Pancreas (tissue), 10 donors: ENCODE data around the gene CDSN. TPM values are rescaled to one million over a fixed set of nuclear protein-coding genes. Genes with fewer than 3 reads are reported as not detected.

Source experiments
- ATAC-seq, 4 donors: fragments of 200-7000 bp; cut with Tn5 transposase; one replicate each; pipeline versions ENCODE4 v1.8.0 to v1.9.1; 2020; ENCODE audit warnings: mild to moderate bottlenecking in 4 of 4, moderate library complexity in 4 of 4
- DNase-seq, 6 donors: peaks; one replicate each; pipeline ENCODE4 v3.0.0-alpha.2; 2020
- FAIRE-seq: peaks from 2 replicates; lab custom pipeline; 2012; peaks lifted over from hg19 to GRCh38; lab: Jason Lieb, UNC
- H3K27ac ChIP-seq, 4 donors: fragments of 200-600 bp; sonication (generic); 1 replicate in 3 of 4; 2 replicates in 1 of 4; pipeline versions ENCODE4 v1.5.0 to v1.8.0; 2020
- H3K27me3 ChIP-seq, 4 donors: fragments of 200-600 bp; one replicate each; pipeline ENCODE4 v1.8.0; 2021
- H3K36me3 ChIP-seq, 3 donors: fragments of 200-600 bp; sonication (generic) in 1 of 3; one replicate each; pipeline versions ENCODE4 v1.5.0 to v1.8.0; 2020 to 2021
- H3K4me1 ChIP-seq, 3 donors: fragments of 200-600 bp; one replicate each; pipeline ENCODE4 v1.8.0; 2021
- H3K4me3 ChIP-seq, 4 donors: fragments of 200-600 bp; sonication (generic) in 2 of 4; one replicate each; pipeline versions ENCODE4 v1.5.0 to v1.8.0; 2020 to 2021
- H3K9me3 ChIP-seq, 4 donors: fragments of 200-600 bp; one replicate each; pipeline ENCODE4 v1.8.0; 2021
- CTCF ChIP-seq, 4 donors: fragments of 200-600 bp; sonication (generic) in 3 of 4; IDR thresholded peaks; one replicate each; pipeline versions ENCODE4 v1.5.0 to v1.8.0; 2021; ENCODE audit warnings: antibody characterized with exemption in 4 of 4
- WGBS, 2 donors: extraction: QIAGEN DNeasy Blood & Tissue Kit; methylation state at CpG; one replicate each; pipeline ENCODE4 v1.1.7; 2013; 5-methylcytosine and 5-hydroxymethylcytosine counted together
- intact Hi-C, 3 donors: fragments of 100-400 bp; cut with DNase I; formaldehyde crosslinking; loops; one replicate each; pipeline versions ENCODE4 v1.11.1 to v1.14.2; 2022
- polyA plus RNA-seq, 2 donors: library from polyadenylated mRNA; stranded (reverse); fragments of 200-250 nt; gene quantifications; one replicate each; pipeline ENCODE4 v1.2.3, GENCODE V29; 2013
- total RNA-seq, 6 donors: library from RNA; stranded (reverse); fragmentation: NEBNext Ultra II Directional in 4 of 6; extraction: Animal tissue kit (Norgen Biotek cat#: 25700) in 4 of 6; gene quantifications; one replicate each; pipeline versions ENCODE4 v1.2.1 to v1.2.4, GENCODE V29; 2021 to 2023
- donor health status: healthy with polysubstance abuse.
- donor health status: DM: no; HTN: no; CAD: no; lungs with moderate emphysema.
- donor health status: DM: no; HTN: no; CAD: no.
- donor health status: control.
- donor health status: control.
- donor health status: Bipolar disorder and iron deficiency.
- donor health status: DM: yes; HTN: yes; CAD: no.
- donor health status: DM: no; HTN: no; CAD: no.
- donor health status: DM: no; HTN: no; CAD: no.
- donor health status: DM: yes; HTN: yes; CAD: no.

The CDSN gene
- total and polyA plus RNA-seq, 8 donors: 0.05 to 0.08 (median 0.06) TPM; not detected in 5

GRCh38 chr6:31158140-31158862 is 38.1 kb upstream of the CDSN start, which contains the start of gene TCF19:
TSS of gene TCF19 (plus strand) at chr6:31158589. CDS start at chr6:31159470, 881 bp downstream.
- no peak for TF ChIP-seq CTCF (IDR thresholded peaks at IDR 0.05)
- ATAC-seq (peak; percentile 88 to 98 (median 95)), FAIRE-seq (peak; percentile 87), DNase-seq (peak; percentile 98 to 99 (median 99))
- Histone ChIP-seq H3K4me3 (peak within 1 kb of the TSS; percentile 18 to 61 (median 48)), H3K27me3 (no peaks in the 10 kb centered on the region), H3K9me3 (no peaks in the 10 kb centered on the region), H3K27ac (peak within 1 kb of the TSS; percentile 48 to 69 (median 56)), H3K36me3 (no peaks in the 10 kb centered on the region), H3K4me1 (peaks cover 0 to 9% (median 4%) of the 10 kb centered on the region in 3 donors)
- intact Hi-C loops: no loop called here
- 0% methylated on average over 65 of the region's 65 CpGs for WGBS, 2 donors

- H3K27ac ChIP-seq: peak within 1 kb of the TSS; percentile 48 to 69 (median 56)
- no peak for TF ChIP-seq CTCF (IDR thresholded peaks at IDR 0.05)
- peak in 1 of 4 donors; percentile 45 for ATAC-seq
- peaks cover 0 to 9% (median 4%) of the 10 kb centered on the region in 3 donors for H3K4me1 ChIP-seq
- intact Hi-C loops: no loop called here
- H3K36me3 ChIP-seq: no peaks in the 10 kb centered on the region
- no peaks in the 10 kb centered on the region for H3K27me3 ChIP-seq
- DNase-seq: no peak
- H3K9me3 ChIP-seq: no peaks in the 10 kb centered on the region
- WGBS, 2 donors: 3 to 4% methylated on average over 14 of the region's 14 CpGs
- H3K4me3 ChIP-seq: peak within 1 kb of the TSS; percentile 18 to 61 (median 48)
- no peak for FAIRE-seq
These were observed 37.4 kb upstream of the CDSN start, which contains the start of gene CCHCR1 for GRCh38 chr6:31157513-31158139. TSS of gene CCHCR1 (minus strand) at chr6:31157802. CDS start at chr6:31157600, 202 bp downstream.

- no peak for FAIRE-seq
- TF ChIP-seq CTCF (IDR thresholded peaks at IDR 0.05): no peak
- H3K36me3 ChIP-seq: no peaks in the 10 kb centered on the region
- no peaks in the 10 kb centered on the region for H3K27me3 ChIP-seq
- 91 to 93% methylated on average over 7 of the region's 7 CpGs for WGBS, 2 donors
- intact Hi-C loops: no loop called here
- H3K4me1 ChIP-seq: peaks cover 0 to 9% (median 4%) of the 10 kb centered on the region in 3 donors
- no peak overlapping the region for H3K27ac ChIP-seq
- no peak overlapping the region for H3K4me3 ChIP-seq
- DNase-seq: no peak
- ATAC-seq: no peak
- no peaks in the 10 kb centered on the region for H3K9me3 ChIP-seq
These were observed 36.4 kb upstream of the CDSN start for GRCh38 chr6:31156641-31157040.

- H3K4me3 ChIP-seq: no peak overlapping the region
- ATAC-seq: no peak
- FAIRE-seq: no peak
- no peaks in the 10 kb centered on the region for H3K9me3 ChIP-seq
- intact Hi-C loops: no loop called here
- H3K36me3 ChIP-seq: peaks cover 0 to 4% (median 0%) of the 10 kb centered on the region in 3 donors
- H3K4me1 ChIP-seq: peaks cover 0 to 9% (median 4%) of the 10 kb centered on the region in 3 donors
- DNase-seq: no peak
- H3K27ac ChIP-seq: no peak overlapping the region
- 96 to 97% methylated on average over 15 of the region's 15 CpGs for WGBS, 2 donors
- H3K27me3 ChIP-seq: no peaks in the 10 kb centered on the region
- no peak for TF ChIP-seq CTCF (IDR thresholded peaks at IDR 0.05)
These were observed 34.2 kb upstream of the CDSN start for GRCh38 chr6:31154436-31154835.
